AG04450 (cell line): ENCODE results near the gene MVB12A. TPM values are rescaled to one million over a fixed set of nuclear protein-coding genes. Genes with fewer than 3 reads are reported as not detected.

Experiments used
- CTCF ChIA-PET: fragments of 300-600, 350-600 bp; formaldehyde crosslinking; extraction: SDS; loops from one replicate; lab custom pipeline; 2022; ENCODE audit warnings: antibody characterized with exemption, inconsistent platforms; lab: Charles Lee
- POLR2A ChIA-PET: fragments of 350-600 bp; formaldehyde crosslinking; extraction: SDS; loops from one replicate; lab custom pipeline; 2021; ENCODE audit warnings: antibody characterized with exemption, inconsistent platforms; lab: Yijun Ruan, JAX
- DNase-seq: peaks from one replicate; pipeline ENCODE4 v3.0.0-alpha.2; 2011; ENCODE audit warnings: low read depth, low spot score
- H3K27ac ChIP-seq: one replicate; pipeline ENCODE4 v1.5.1; 2012; ENCODE audit warnings: low read depth, low read length, control low read depth
- H3K27me3 ChIP-seq: one replicate; pipeline ENCODE4 v1.6.0; 2012; ENCODE audit warnings: low read length; ENCODE audit not compliant: control insufficient read depth, insufficient read depth
- H3K4me3 ChIP-seq: 2 replicates; pipeline ENCODE4 v1.5.1; 2011; ENCODE audit warnings: mild to moderate bottlenecking, low read depth, low read length, control low read depth
- H3K9me3 ChIP-seq: 2 replicates; pipeline ENCODE4 v1.5.1; 2012; ENCODE audit warnings: low read length; ENCODE audit not compliant: control insufficient read depth, insufficient read depth
- CTCF ChIP-seq: IDR thresholded peaks from 2 replicates; pipeline ENCODE4 v1.5.1; 2011; ENCODE audit warnings: low read depth, low read length, control low read depth, inconsistent platforms
- polyA plus RNA-seq: library from polyadenylated mRNA; depleted of rRNA; stranded (reverse); fragments of >200 nt; gene quantifications from 2 replicates; pipeline ENCODE4 v1.2.3, GENCODE V29; 2011; rRNA removed

Gene MVB12A
- polyA plus RNA-seq, 1 experiment: 22.5 TPM

- H3K27me3 ChIP-seq: no peaks in the 10 kb centered on the region
- no peak for TF ChIP-seq CTCF
- peak within 1 kb of the TSS; percentile 79 for H3K4me3 ChIP-seq
- POLR2A ChIA-PET: interaction anchor here (0.5 to 1.1 kb wide), 4 partner anchors 8 to 574 kb away, joined by 3 to 4 read pairs (median 3); no protein-coding TSS in a partner anchor
- CTCF ChIA-PET: no interaction called here
- peak within 1 kb of the TSS; percentile 52 for H3K27ac ChIP-seq
- H3K9me3 ChIP-seq: no peaks in the 10 kb centered on the region
- peak; percentile 97 for DNase-seq
These were observed 50.4 kb downstream of the MVB12A start, which contains the start of gene SLC27A1 for GRCh38 chr19:17470068-17470841. TSS of gene SLC27A1 (plus strand) at chr19:17470524. CDS start at chr19:17470541, 17 bp downstream.

GRCh38 chr19:17471410-17472125, 51.7 kb downstream of the MVB12A start:
- no peaks in the 10 kb centered on the region for H3K27me3 ChIP-seq
- ChIA-PET CTCF (no interaction called here), POLR2A (no interaction called here)
- DNase-seq: no peak
- H3K27ac ChIP-seq: no peak overlapping the region
- TF ChIP-seq CTCF: no peak
- no peaks in the 10 kb centered on the region for H3K9me3 ChIP-seq
- H3K4me3 ChIP-seq: peak overlapping the region; percentile 79

GRCh38 chr19:17473041-17473440, 53.2 kb downstream of the MVB12A start:
- no peak for TF ChIP-seq CTCF
- Histone ChIP-seq H3K27me3 (no peaks in the 10 kb centered on the region), H3K27ac (no peak overlapping the region), H3K9me3 (no peaks in the 10 kb centered on the region), H3K4me3 (no peak overlapping the region)
- ChIA-PET POLR2A (no interaction called here), CTCF (interaction anchor here (1.3 kb wide), 1 partner anchor 32 kb away, joined by 3 read pairs; no protein-coding TSS in a partner anchor)
- peak; percentile 57 for DNase-seq

Other genes starting within 250 kb of the MVB12A start
- 21.1 and 25.1 TPM in 2 replicates for gene USE1, start 204.7 kb upstream of the MVB12A start, polyA plus RNA-seq
- gene OCEL1, start 193.8 kb upstream of the MVB12A start, polyA plus RNA-seq: 4.6 and 6.7 TPM in 2 replicates
- 16.3 and 18.9 TPM in 2 replicates for gene NR2F6, start 174.1 kb upstream of the MVB12A start, polyA plus RNA-seq
- not detected in 2 replicates for gene USHBP1, start 155.3 kb upstream of the MVB12A start, polyA plus RNA-seq
- gene BABAM1, start 152.6 kb upstream of the MVB12A start, polyA plus RNA-seq: 92.0 and 98.6 TPM in 2 replicates
- gene ANKLE1, start 138.1 kb upstream of the MVB12A start, polyA plus RNA-seq: 0.33 and 0.36 TPM in 2 replicates
- gene ABHD8, start 116.6 kb upstream of the MVB12A start, polyA plus RNA-seq: 6.1 and 8.6 TPM in 2 replicates
- 23.2 and 24.3 TPM in 2 replicates for gene MRPL34, start 114.2 kb upstream of the MVB12A start, polyA plus RNA-seq
- gene DDA1, start 110.5 kb upstream of the MVB12A start, polyA plus RNA-seq: 38.7 and 40.7 TPM in 2 replicates
- 1.8 and 2.0 TPM in 2 replicates for gene ANO8, start 85.2 kb upstream of the MVB12A start, polyA plus RNA-seq
- 4.7 TPM in 2 replicates for gene GTPBP3, start 82.5 kb upstream of the MVB12A start, polyA plus RNA-seq
- gene PLVAP, start 42.7 kb upstream of the MVB12A start, polyA plus RNA-seq: not detected in 2 replicates
- not detected in 2 replicates for gene CCDC194, start 25.9 kb upstream of the MVB12A start, polyA plus RNA-seq
- 1.9 and 2.8 TPM in 2 replicates for gene BST2, start 14.4 kb upstream of the MVB12A start, polyA plus RNA-seq
- 0.05 and 0.07 TPM in 2 replicates for gene TMEM221, start 28.6 kb downstream of the MVB12A start, polyA plus RNA-seq
- not detected in 2 replicates for gene NXNL1, start 40.9 kb downstream of the MVB12A start, polyA plus RNA-seq
- gene SLC27A1, start 50.5 kb downstream of the MVB12A start, polyA plus RNA-seq: 8.3 and 9.4 TPM in 2 replicates
- 40.5 and 60.8 TPM in 2 replicates for gene PGLS, start 91.6 kb downstream of the MVB12A start, polyA plus RNA-seq
- gene COLGALT1, start 135.6 kb downstream of the MVB12A start, polyA plus RNA-seq: 89.0 and 102 TPM in 2 replicates